ENCODE measurements around the gene ARNT2. TPM values are rescaled to one million over a fixed set of nuclear protein-coding genes. Genes with fewer than 3 reads are reported as not detected.

The ARNT2 gene
- total and polyA plus RNA-seq, 2 of the 13 experiments (the other 11 are each of a cell fraction or from before 2014, with no cell fraction given): 0.69 to 1.7 TPM

GRCh38 chr15:80468796-80469195 lies 64.6 kb downstream of the ARNT2 start (continued):
- TF ChIP-seq, protein P1, sequence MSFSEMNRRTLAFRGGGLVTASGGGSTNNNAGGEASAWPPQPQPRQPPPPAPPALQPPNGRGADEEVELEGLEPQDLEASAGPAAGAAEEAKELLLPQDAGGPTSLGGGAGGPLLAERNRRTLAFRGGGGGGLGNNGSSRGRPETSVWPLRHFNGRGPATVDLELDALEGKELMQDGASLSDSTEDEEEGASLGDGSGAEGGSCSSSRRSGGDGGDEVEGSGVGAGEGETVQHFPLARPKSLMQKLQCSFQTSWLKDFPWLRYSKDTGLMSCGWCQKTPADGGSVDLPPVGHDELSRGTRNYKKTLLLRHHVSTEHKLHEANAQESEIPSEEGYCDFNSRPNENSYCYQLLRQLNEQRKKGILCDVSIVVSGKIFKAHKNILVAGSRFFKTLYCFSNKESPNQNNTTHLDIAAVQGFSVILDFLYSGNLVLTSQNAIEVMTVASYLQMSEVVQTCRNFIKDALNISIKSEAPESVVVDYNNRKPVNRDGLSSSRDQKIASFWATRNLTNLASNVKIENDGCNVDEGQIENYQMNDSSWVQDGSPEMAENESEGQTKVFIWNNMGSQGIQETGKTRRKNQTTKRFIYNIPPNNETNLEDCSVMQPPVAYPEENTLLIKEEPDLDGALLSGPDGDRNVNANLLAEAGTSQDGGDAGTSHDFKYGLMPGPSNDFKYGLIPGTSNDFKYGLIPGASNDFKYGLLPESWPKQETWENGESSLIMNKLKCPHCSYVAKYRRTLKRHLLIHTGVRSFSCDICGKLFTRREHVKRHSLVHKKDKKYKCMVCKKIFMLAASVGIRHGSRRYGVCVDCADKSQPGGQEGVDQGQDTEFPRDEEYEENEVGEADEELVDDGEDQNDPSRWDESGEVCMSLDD (CRISPR knock-in tag; IDR thresholded peaks at IDR 0.05; ENCODE audit: borderline replicate concordance): no peak
- TF ChIP-seq ATF7-NPFF (CRISPR knock-in tag; IDR thresholded peaks at IDR 0.05; ENCODE audit: low read depth): no peak

DNA sequence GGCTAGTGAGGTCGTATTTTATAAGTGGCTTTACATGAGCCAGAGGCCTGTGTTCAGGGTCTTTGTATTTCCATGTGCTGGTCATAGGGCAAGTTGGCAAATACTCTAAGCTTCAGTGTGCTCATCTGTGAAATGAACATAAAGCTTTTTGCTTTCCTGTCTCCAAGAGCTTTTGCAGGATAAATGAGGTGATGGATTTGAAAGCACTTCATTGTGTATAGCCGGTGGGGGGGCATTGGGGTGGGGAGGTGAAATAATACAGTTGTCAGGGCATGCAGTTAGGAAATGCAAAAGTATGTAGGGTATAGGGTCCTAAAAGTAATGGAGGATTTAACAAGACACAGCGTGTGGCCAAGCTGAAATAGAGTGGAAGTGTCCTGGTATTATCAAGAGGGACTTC lies 67.7 kb downstream of the ARNT2 start:
- no peaks in the 10 kb centered on the region; a peak in 1 of 5 replicates for H3K27me3 ChIP-seq (ENCODE audit: control insufficient read depth in 1 of 2, insufficient read depth in 2 of 2, low read length in 2 of 2)
- H3K4me3 ChIP-seq (replicated peaks in 1 of 3; ENCODE audit: insufficient read depth in 1 of 3, low read depth in 2 of 3, low read length in 3 of 3): no peak overlapping the region
- TF ChIP-seq ZNF672 (CRISPR knock-in tag; IDR thresholded peaks at IDR 0.05) (no peak), ZNF441 (CRISPR knock-in tag; IDR thresholded peaks at IDR 0.05; ENCODE audit: borderline replicate concordance) (no peak), CERS6 (CRISPR knock-in tag; IDR thresholded peaks at IDR 0.05) (no peak), XRCC5 (optimal IDR thresholded peaks at IDR 0.05; ENCODE audit: low read length) (no peak), ZSCAN20 (CRISPR knock-in tag; IDR thresholded peaks at IDR 0.05; ENCODE audit: borderline replicate concordance) (no peak)
- TF ChIP-seq, protein P2, sequence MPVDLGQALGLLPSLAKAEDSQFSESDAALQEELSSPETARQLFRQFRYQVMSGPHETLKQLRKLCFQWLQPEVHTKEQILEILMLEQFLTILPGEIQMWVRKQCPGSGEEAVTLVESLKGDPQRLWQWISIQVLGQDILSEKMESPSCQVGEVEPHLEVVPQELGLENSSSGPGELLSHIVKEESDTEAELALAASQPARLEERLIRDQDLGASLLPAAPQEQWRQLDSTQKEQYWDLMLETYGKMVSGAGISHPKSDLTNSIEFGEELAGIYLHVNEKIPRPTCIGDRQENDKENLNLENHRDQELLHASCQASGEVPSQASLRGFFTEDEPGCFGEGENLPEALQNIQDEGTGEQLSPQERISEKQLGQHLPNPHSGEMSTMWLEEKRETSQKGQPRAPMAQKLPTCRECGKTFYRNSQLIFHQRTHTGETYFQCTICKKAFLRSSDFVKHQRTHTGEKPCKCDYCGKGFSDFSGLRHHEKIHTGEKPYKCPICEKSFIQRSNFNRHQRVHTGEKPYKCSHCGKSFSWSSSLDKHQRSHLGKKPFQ (CRISPR knock-in tag; IDR thresholded peaks at IDR 0.05; ENCODE audit: insufficient replicate concordance): no peak
- POLR2A ChIA-PET: no interaction called here
- peaks cover 7% of the 10 kb centered on the region; the same call in 1 of the 2 replicates for H3K9me3 ChIP-seq (ENCODE audit: low read length)
- H3K9ac ChIP-seq (ENCODE audit: insufficient read depth, low read depth, low read length): no peak overlapping the region
- H4K20me1 ChIP-seq (ENCODE audit: insufficient read depth, low read length): no peaks in the 10 kb centered on the region
- H3K4me2 ChIP-seq (ENCODE audit: low read depth, low read length): no peak overlapping the region
- FAIRE-seq: no peak
- WGBS (ENCODE audit: low lambda C conversion rate): 58% methylated on average over 3 of the region's 3 CpGs
- H2AFZ ChIP-seq (ENCODE audit: low read length): no peak overlapping the region
- CTCF ChIA-PET (ENCODE audit: low intra/inter-chr PET ratio, low total read pairs): no interaction called here
- no peak for ATAC-seq
- DNase-seq (ENCODE audit: low spot score): no peak
- no TSS peak for BruUV-seq (replicated peaks)
- H3K4me1 ChIP-seq (ENCODE audit: insufficient read depth, low read length): no peaks in the 10 kb centered on the region
- H3K36me3 ChIP-seq (replicated peaks in 1 of 2; ENCODE audit: control insufficient read depth in 1 of 2, insufficient read depth in 2 of 2, low read length in 2 of 2): no peaks in the 10 kb centered on the region
- in situ Hi-C loops (cut with HindIII; ENCODE audit: extremely low pct_ligation_motif_present, low pct_unique_long_range_greater_than_20kb) (loop anchor here (25.0 kb wide), 1 partner anchor 490 kb away; no protein-coding TSS in a partner anchor), intact Hi-C loops (cut with micrococcal nuclease; ENCODE audit: unreplicated experiment) (no loop called here)
- no peaks in the 10 kb centered on the region for H3K79me2 ChIP-seq (ENCODE audit: insufficient read depth, low read length)
- no peak overlapping the region for H3K27ac ChIP-seq (ENCODE audit: extremely low read length, insufficient read depth, low read length)

All from HepG2 (cell line).